ENCODE data around the gene C6orf52. TPM values are rescaled to one million over a fixed set of nuclear protein-coding genes. Genes with fewer than 3 reads are reported as not detected.
"Not testable (repeated sequence)": the region's sequence is repeated elsewhere in the genome, so short reads cannot be mapped to it uniquely, and the experiment has no call there.

C6orf52 gene
- total RNA-seq, 1 donor from 2014 or later: not detected

DNA sequence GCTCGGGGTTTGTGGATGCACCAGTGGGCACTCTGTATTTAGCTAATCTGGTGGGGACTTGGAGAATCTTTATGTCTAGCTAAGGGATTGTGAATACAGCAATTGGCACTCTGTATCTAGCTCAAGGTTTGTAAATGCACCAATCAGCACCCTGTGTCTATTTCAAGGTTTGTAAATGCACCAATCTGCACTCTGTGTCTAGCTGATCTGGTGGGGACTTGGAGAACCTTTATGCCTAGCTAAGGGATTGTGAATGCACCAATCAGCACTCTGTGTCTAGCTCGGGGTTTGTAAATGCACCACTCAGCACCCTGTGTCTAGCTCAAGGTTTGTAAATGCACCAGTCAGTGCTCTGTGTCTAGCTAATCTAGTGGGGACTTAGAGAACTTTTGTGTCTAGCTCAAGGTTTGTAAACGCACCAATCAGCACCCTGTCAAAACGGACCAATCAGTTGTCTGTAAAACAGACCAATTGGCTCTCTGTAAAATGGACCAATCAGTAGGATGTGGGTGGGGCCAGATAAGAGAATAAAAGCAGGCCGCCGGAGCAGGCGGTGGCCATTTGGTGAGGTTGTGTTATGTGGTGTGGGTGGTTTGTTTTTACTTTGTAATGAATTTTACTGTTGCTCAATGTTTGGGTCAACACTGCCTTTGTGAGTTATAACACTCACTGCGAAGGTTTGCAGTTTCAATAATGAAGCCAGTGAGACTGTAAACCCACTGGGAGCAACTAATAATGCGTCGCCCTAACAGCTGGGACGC lies 33.8 kb downstream of the C6orf52 start:
- intact Hi-C loops (cut with micrococcal nuclease); ATAC-seq; DNase-seq: not testable (repeated sequence)

DNA sequence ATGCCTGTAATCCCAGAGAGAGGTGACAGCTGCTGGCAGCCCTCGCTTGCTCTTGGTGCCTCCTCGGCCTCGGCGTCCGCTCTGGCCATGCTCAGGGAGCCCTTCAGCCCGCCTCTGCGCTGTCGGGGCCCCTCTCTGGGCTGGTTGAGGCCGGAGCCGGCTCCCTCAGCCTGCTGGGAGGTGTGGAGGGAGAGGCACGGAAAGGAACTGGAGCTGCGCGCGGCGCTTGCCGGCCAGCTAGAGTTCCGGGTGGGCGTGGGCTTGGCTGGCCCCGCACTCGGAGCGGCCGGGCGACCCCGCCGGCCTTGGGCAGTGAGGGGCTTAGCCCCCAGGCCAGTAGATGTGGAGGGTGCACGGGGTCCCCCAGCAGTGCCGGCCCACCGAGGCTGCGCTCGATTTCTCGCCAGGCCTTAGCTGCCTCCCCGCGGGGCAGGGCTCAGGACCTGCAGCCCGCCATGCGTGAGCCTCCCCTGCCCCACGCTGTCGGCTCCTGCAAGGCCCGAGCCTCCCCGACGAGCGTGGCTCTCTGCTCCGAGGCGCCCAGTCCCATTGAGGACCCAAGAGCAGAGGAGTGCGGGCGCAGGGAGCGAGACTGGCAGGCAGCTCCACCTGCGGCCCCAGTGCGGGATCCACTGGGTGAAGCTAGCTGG lies 34.6 kb downstream of the C6orf52 start:
- DNase-seq (no peak), ATAC-seq (no peak)
- intact Hi-C loops (cut with micrococcal nuclease): no loop called here

DNA sequence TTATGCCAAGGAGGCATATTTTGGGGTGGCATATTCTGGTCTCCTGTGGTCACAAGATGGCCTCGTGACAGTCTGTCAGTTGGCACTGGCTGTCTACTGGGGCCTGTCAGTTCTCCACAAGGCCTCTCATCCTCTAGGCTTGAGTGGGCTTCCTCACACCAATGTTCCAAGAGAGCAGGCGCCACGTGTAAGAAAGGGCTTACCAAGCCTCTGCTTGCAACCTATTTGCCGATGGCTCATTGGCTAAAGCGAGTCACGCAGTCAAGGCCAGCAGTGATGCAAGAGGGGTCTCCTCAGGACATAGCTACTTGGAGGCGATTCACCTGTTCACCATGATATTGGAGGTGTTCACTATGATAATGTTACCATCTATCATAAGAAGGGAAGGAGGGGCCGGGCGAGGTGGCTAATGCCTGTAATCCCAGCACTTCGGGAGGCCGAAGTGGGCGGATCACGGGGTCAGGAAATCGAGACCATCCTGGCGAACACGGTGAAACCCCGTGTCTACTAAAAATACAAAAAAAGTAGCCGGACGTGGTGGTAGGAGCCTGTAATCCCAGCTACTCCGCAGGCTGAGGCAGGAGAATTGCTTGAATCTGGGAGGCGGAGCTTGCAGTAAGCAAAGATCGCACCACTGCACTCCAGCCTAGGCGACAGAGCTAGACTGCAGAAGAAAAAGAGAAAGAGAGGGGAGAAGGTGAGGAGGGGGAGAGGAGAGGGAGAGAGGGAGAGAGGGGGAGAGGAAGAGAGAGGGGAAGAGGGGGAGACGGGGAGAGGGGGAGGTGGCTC lies 35.3 kb downstream of the C6orf52 start:
- intact Hi-C loops (cut with micrococcal nuclease): no loop called here
- no peak for ATAC-seq
- DNase-seq: no peak

DNA sequence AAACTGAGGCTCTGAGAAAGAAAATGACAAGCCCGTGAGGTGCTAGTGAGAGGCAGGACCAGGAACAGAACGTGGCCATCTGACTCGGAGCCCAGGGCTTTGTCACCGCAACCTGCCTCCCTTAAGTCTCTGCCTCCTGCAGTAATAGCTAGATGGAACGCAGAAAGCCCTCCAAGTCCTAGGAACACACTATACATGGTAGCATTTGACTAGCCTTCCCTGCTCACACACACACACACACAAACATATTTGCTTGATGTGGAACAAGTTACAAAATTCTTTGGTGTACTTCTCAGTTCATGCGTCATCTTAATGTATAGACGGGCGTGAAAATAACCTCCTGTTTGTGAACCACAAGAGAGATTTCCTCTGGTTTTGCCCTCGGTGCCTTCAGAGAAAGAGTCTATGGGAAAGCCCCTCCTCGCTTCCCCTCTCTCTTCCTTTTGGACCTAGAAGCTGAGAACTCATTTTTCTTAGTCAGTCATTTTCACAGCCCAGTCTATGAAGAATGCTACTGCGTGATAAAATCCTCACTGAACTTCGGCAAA lies 38.8 kb downstream of the C6orf52 start:
- no peak for ATAC-seq
- intact Hi-C loops (cut with micrococcal nuclease): no loop called here
- DNase-seq: no peak

GRCh38 chr6:10644225-10644624 lies 50.2 kb downstream of the C6orf52 start:
- intact Hi-C loops (cut with micrococcal nuclease): no loop called here
- ATAC-seq (no peak), DNase-seq (no peak)

DNA sequence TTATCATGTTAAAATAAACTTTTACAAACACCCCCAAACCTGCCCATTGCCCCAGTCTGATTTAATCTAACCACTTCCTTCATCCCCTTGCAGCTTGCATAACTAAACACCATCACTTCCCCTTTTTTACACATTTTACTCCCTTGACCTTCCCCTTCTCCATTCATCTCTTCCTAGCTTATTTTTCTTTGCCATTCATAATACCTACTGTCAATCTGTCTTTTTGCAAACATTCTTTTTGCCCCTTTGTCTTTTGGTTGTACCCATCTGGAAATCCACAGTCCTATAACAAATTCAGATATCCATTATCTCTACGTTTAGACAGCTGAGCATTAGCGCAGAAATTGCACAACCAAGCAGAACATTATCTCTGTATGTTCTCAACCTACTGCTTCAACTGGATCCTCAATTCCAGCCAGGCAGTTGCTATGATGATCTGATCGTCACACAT lies 51.2 kb downstream of the C6orf52 start:
- DNase-seq (no peak), ATAC-seq (no peak)
- intact Hi-C loops (cut with micrococcal nuclease): no loop called here

- intact Hi-C loops (cut with micrococcal nuclease): no loop called here
- DNase-seq (no peak), ATAC-seq (no peak)
These were observed 52.9 kb downstream of the C6orf52 start for GRCh38 chr6:10641528-10641927.

- DNase-seq (no peak), ATAC-seq (no peak)
- intact Hi-C loops (cut with micrococcal nuclease): no loop called here
These were observed 54.0 kb downstream of the C6orf52 start for GRCh38 chr6:10640412-10640811.

DNA sequence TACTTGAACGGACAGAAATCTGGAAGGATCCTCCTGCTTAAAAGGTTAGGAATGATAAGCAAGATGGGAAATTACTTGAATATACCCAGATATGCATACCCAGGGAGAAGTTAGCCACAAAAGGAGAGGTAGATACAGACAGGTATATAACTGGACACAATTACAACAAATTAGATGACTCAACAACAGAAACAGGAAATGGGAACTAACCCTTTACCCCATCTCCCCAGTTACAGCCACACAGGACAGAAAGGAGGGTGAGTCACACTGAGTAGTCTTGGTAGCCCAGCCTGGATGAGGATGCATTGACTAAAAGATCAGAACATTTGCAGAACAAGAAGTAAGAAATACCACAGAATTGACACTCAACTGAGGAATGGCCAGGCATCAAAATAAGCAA lies 61.2 kb downstream of the C6orf52 start:
- ATAC-seq: no peak

DNA sequence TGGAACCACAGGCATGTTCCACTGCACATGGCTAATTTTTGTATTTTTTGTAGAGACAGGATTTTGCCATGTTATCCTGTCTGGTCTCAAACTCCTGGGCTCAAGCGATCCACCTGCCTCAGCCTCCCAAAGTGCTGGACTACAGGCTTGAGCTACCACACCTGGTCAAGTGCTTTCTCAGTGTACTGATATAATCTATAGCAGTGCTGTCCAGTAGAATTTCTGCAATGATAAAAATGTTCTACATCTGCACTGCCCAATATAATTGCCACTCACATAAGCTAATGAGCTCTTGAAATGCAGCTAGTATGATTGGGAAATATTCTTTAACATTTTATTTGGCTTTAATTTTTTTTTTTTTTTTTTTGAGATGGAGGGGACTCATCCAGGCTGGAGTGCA lies 64.2 kb downstream of the C6orf52 start:
- DNase-seq (no peak), ATAC-seq (no peak)
- intact Hi-C loops (cut with micrococcal nuclease): no loop called here

More for the DNA sequence above, 61.2 kb downstream of the C6orf52 start:
- no peak for DNase-seq
- intact Hi-C loops (cut with micrococcal nuclease): no loop called here

DNA sequence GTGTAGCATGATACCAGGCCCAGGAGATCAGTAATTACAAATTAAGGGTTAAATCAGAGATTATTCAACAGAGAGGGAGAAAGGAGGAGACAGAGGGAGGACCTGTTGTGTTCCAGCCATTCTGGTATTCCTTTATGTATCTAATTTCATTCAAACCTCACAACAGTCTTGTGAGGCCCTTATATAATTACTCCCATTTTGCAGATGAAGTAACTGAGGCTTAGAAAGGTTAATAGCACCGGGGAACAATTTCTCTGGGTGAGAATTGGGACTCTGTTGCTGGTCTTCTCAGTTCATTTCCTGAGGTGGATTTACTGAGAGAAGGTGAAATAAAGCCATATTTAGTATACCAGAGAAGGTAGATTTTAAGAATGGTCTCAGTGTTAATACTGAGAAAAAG lies 66.6 kb downstream of the C6orf52 start:
- intact Hi-C loops (cut with micrococcal nuclease): no loop called here
- ATAC-seq (no peak), DNase-seq (no peak)

- ATAC-seq (no peak), DNase-seq (no peak)
- intact Hi-C loops (cut with micrococcal nuclease): no loop called here
These were observed 68.2 kb downstream of the C6orf52 start for GRCh38 chr6:10626154-10626741.

GRCh38 chr6:10624836-10625235 lies 69.6 kb downstream of the C6orf52 start:
- DNase-seq: no peak
- intact Hi-C loops (cut with micrococcal nuclease): no loop called here

DNA sequence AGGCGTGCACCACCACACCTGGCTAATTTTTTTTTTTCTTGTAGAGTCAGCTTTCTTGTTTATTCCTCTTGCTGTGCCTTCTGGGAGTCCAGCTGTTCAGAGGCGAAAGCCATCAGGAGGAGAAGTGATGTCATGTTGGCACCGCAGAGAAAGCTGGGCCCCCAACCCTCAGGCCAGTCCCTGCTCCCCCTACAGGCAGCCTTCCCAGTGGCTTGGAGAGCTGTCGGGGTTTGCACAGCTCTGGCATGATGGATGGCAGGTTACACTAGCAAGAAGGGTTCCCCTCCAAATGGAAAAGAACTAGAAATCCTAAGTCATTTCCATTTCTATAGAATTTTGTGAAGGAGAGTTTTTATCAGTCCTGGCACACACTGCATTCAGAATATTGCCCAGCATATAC lies 72.6 kb downstream of the C6orf52 start:
- no peak for DNase-seq
- no peak for ATAC-seq
- intact Hi-C loops (cut with micrococcal nuclease): no loop called here

More at GRCh38 chr6:10624836-10625235, 69.6 kb downstream of the C6orf52 start:
- no peak for ATAC-seq

Other genes starting within 250 kb of the C6orf52 start
- gene GCNT2, start 173.3 kb downstream of the C6orf52 start, total RNA-seq: 41.8 TPM
- gene PAK1IP1, start 356 bp upstream of the C6orf52 start, total RNA-seq: 11.0 TPM
- 128 TPM for gene TMEM14C, start 28.5 kb upstream of the C6orf52 start, total RNA-seq
- 115 TPM for gene TMEM14B, start 53.2 kb upstream of the C6orf52 start, total RNA-seq
- 0.07 TPM for gene MAK, start 143.9 kb upstream of the C6orf52 start, total RNA-seq
- not detected for gene GCM2, start 187.4 kb upstream of the C6orf52 start, total RNA-seq
- 1.1 TPM for gene SYCP2L, start 192.4 kb upstream of the C6orf52 start, total RNA-seq